ENCODE data around the gene UBE2E2. TPM values are rescaled to one million over a fixed set of nuclear protein-coding genes. Genes with fewer than 3 reads are reported as not detected.
"Not testable (repeated sequence)": the region's sequence is repeated elsewhere in the genome, so short reads cannot be mapped to it uniquely, and the experiment has no call there.

Gene UBE2E2
- total and polyA plus RNA-seq, 4 donors, result 21.5 to 87.5 (median 29.0) TPM

DNA sequence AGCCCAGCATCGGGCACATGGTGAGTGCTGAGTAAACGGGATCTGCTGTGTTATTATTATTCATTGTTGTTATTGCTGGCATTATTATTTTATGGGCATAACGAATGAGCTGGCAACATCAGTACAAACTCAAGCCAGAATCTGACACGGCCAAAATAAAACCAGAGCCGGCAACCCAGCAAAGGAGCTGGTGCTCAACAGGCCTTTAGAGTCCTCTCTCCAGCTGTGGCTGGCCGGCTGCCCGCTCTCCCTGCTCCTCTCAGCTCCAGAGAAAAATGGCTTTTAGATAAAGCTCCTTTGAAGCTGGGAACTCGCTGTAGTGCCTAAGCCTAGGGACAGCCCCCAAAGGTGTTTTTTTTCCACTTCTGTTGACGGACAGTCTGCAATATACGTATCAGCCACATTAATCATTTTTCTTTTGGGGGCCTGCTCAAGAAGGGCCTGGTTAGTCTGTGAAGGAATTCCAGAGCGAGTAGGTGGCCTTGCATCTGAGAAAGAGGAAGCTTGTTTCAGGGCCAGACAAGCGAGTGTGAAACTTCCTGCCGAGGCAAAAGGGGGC lies 408.7 kb downstream of the UBE2E2 start:
- DNase-seq, result peak; percentile 88 to 90 (median 88)
- no peaks in the 10 kb centered on the region for H3K36me3 ChIP-seq (ENCODE audit: control insufficient read depth in 4 of 4, insufficient read depth in 4 of 4, low read length in 4 of 4)
- no peaks in the 10 kb centered on the region for H3K27me3 ChIP-seq (ENCODE audit: control insufficient read depth in 3 of 3, insufficient read depth in 3 of 3, low read length in 2 of 3)
- no peak overlapping the region for H3K4me3 ChIP-seq
- peak overlapping the region in 1 of 2 donors; percentile 34 for H3K27ac ChIP-seq (ENCODE audit: low read depth in 1 of 2, low read length in 1 of 2)
- TF ChIP-seq, protein P1, sequence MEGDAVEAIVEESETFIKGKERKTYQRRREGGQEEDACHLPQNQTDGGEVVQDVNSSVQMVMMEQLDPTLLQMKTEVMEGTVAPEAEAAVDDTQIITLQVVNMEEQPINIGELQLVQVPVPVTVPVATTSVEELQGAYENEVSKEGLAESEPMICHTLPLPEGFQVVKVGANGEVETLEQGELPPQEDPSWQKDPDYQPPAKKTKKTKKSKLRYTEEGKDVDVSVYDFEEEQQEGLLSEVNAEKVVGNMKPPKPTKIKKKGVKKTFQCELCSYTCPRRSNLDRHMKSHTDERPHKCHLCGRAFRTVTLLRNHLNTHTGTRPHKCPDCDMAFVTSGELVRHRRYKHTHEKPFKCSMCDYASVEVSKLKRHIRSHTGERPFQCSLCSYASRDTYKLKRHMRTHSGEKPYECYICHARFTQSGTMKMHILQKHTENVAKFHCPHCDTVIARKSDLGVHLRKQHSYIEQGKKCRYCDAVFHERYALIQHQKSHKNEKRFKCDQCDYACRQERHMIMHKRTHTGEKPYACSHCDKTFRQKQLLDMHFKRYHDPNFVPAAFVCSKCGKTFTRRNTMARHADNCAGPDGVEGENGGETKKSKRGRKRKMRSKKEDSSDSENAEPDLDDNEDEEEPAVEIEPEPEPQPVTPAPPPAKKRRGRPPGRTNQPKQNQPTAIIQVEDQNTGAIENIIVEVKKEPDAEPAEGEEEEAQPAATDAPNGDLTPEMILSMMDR (IDR thresholded peaks at IDR 0.05; ENCODE audit: control extremely low read depth, extremely low read depth), result no peak
- peaks cover 0 to 2% (median 0%) of the 10 kb centered on the region in 4 donors for H3K9me3 ChIP-seq (ENCODE audit: control insufficient read depth in 4 of 4, insufficient read depth in 3 of 4, low read length in 3 of 4)
- peaks cover 0 to 22% (median 9%) of the 10 kb centered on the region in 5 donors for H3K4me1 ChIP-seq (ENCODE audit: control insufficient read depth in 5 of 5, insufficient read depth in 5 of 5, low read length in 5 of 5)
- ATAC-seq (ENCODE audit: insufficient read depth, low FRiP score), result peak; percentile 46
- 29 to 34% methylated on average over 13 of the region's 13 CpGs for WGBS, 2 donors
- no peak overlapping the region for H3K9ac ChIP-seq (ENCODE audit: insufficient read depth in 1 of 2, low read length in 2 of 2)

DNA sequence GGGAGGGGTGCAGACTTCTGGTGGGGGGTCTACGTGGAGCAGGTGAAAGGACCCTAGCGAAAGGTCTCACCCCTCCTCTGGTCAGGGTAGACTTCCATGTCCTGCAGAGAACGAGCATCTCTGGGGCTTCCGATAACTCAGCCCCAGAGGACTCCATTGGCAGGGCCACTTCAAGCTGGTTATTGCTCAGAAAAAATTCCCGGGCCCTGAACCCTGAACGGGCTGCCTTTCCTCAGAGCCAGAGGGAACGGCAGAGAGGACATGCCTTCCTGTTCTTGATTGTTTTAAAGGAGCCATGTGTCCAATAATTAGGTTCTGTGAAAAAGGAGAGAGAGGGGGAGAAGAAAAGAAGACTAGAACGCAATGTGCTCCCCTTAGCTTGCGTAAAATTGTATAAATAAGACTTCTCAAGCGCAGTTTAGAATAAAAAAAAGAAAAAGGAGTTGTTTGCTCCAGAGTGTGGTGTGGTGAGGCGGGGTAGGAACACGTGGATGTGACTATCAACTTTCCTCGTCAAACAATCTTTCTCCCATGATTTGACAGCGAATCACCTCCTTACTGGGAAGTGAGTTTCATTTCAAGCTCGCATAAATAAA lies 409.3 kb downstream of the UBE2E2 start:
- peak; percentile 64 for ATAC-seq (ENCODE audit: insufficient read depth, low FRiP score)
- Histone ChIP-seq H3K27ac (ENCODE audit: low read depth in 1 of 2, low read length in 1 of 2) (no peak overlapping the region), H3K9me3 (ENCODE audit: control insufficient read depth in 4 of 4, insufficient read depth in 3 of 4, low read length in 3 of 4) (peaks cover 0 to 3% (median 0%) of the 10 kb centered on the region in 4 donors), H3K4me3 (no peak overlapping the region), H3K27me3 (ENCODE audit: control insufficient read depth in 3 of 3, insufficient read depth in 3 of 3, low read length in 2 of 3) (no peaks in the 10 kb centered on the region), H3K9ac (ENCODE audit: insufficient read depth in 1 of 2, low read length in 2 of 2) (no peak overlapping the region), H3K36me3 (ENCODE audit: control insufficient read depth in 4 of 4, insufficient read depth in 4 of 4, low read length in 4 of 4) (no peaks in the 10 kb centered on the region), H3K4me1 (ENCODE audit: control insufficient read depth in 5 of 5, insufficient read depth in 5 of 5, low read length in 5 of 5) (peaks cover 0 to 19% (median 6%) of the 10 kb centered on the region in 5 donors)
- DNase-seq, result peak in 2 of 3 donors; percentile 43 to 46
- 43 to 50% methylated on average over 15 of the region's 15 CpGs for WGBS, 2 donors
- TF ChIP-seq, protein P1 (IDR thresholded peaks at IDR 0.05; ENCODE audit: control extremely low read depth, extremely low read depth), result no peak

DNA sequence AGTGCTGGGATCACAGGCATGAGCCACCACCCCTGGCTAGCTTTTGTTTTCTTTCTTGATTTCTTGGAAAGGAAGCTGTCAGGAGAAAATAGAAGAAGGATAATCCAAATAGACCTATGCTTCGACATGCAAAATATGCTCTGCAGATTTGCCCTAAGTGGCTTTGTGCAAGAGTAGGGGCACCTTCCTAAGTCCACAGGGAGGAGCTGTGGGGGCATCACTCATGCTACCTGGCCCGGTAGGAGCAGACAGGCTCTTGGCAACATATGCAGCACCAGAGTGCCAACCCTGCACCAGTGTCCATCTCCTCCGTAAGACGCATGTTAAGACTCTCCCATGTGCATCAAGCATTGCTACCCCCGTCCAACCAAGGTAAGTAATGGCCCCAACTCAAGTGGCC lies 411.9 kb downstream of the UBE2E2 start:
- WGBS, 2 donors, result 94 to 96% methylated on average over 5 of the region's 5 CpGs

DNA sequence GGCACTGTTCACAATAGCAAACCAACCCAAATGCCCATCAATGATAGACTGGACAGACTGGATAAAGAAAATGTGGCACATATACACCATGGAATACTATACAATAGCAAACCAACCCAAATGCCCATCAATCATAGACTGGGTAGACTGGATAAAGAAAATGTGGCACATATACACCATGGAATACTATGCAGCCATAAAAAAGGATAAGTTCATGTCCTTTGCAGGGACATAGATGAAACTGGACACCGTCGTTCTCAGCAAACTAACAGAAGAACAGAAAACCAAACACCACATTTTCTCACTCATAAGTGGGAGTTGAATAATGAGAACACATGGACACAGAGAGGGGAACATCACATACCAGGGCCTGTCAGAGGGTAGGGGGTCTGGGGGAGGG lies 415.3 kb downstream of the UBE2E2 start:
- not testable (repeated sequence) for DNase-seq

More for the DNA sequence above, 411.9 kb downstream of the UBE2E2 start:
- TF ChIP-seq, protein P1 (IDR thresholded peaks at IDR 0.05; ENCODE audit: control extremely low read depth, extremely low read depth), result no peak
- H3K27me3 ChIP-seq (ENCODE audit: control insufficient read depth in 3 of 3, insufficient read depth in 3 of 3, low read length in 2 of 3), result no peaks in the 10 kb centered on the region
- ATAC-seq (ENCODE audit: insufficient read depth, low FRiP score), result no peak
- peaks cover 0 to 3% (median 0%) of the 10 kb centered on the region in 4 donors for H3K9me3 ChIP-seq (ENCODE audit: control insufficient read depth in 4 of 4, insufficient read depth in 3 of 4, low read length in 3 of 4)
- H3K9ac ChIP-seq (ENCODE audit: insufficient read depth in 1 of 2, low read length in 2 of 2), result no peak overlapping the region
- H3K4me1 ChIP-seq (ENCODE audit: control insufficient read depth in 5 of 5, insufficient read depth in 5 of 5, low read length in 5 of 5), result peaks cover 0 to 14% (median 2%) of the 10 kb centered on the region in 5 donors
- no peak for DNase-seq
- H3K36me3 ChIP-seq (ENCODE audit: control insufficient read depth in 4 of 4, insufficient read depth in 4 of 4, low read length in 4 of 4), result no peaks in the 10 kb centered on the region
- H3K27ac ChIP-seq (ENCODE audit: low read depth in 1 of 2, low read length in 1 of 2), result no peak overlapping the region
- H3K4me3 ChIP-seq, result no peak overlapping the region

More for the DNA sequence above, 415.3 kb downstream of the UBE2E2 start:
- ATAC-seq (ENCODE audit: insufficient read depth, low FRiP score); H3K36me3 ChIP-seq (ENCODE audit: control insufficient read depth in 4 of 4, insufficient read depth in 4 of 4, low read length in 4 of 4); H3K9me3 ChIP-seq (ENCODE audit: control insufficient read depth in 4 of 4, insufficient read depth in 3 of 4, low read length in 3 of 4); H3K9ac ChIP-seq (ENCODE audit: insufficient read depth in 1 of 2, low read length in 2 of 2); H3K27ac ChIP-seq (ENCODE audit: low read depth in 1 of 2, low read length in 1 of 2); H3K27me3 ChIP-seq (ENCODE audit: control insufficient read depth in 3 of 3, insufficient read depth in 3 of 3, low read length in 2 of 3); H3K4me3 ChIP-seq; H3K4me1 ChIP-seq (ENCODE audit: control insufficient read depth in 5 of 5, insufficient read depth in 5 of 5, low read length in 5 of 5): not testable (repeated sequence)
- WGBS, 2 donors, result 97 to 100% methylated on average over 2 of the region's 2 CpGs

Measured in lung (tissue), 12 donors.